Measurements from ENCODE around the gene FARSB. TPM values are rescaled to one million over a fixed set of nuclear protein-coding genes. Genes with fewer than 3 reads are reported as not detected.

The FARSB gene
- polyA plus RNA-seq, 1 donor from 2014 or later = 15.2 TPM

GRCh38 chr2:222544661-222545060 lies 111.2 kb downstream of the FARSB start:
- Histone ChIP-seq H3K4me3 (ENCODE audit: low read length) (no peak overlapping the region), H3K79me2 (replicated peaks; ENCODE audit: insufficient read depth, low read length) (no peaks in the 10 kb centered on the region), H3F3A (ENCODE audit: insufficient read depth, low read length, poor library complexity, severe bottlenecking) (no peaks in the 10 kb centered on the region), H2AFZ (ENCODE audit: low read depth, low read length) (no peak overlapping the region), H3K27ac (ENCODE audit: low read length) (no peak overlapping the region), H3K36me3 (ENCODE audit: insufficient read depth, low read length) (no peaks in the 10 kb centered on the region), H3K9me3 (ENCODE audit: low read length) (no peaks in the 10 kb centered on the region), H4K20me1 (ENCODE audit: insufficient read depth) (no peaks in the 10 kb centered on the region), H3K4me2 (ENCODE audit: low read length) (no peak overlapping the region), H3K27me3 (ENCODE audit: insufficient read depth, low read depth, low read length) (no peaks in the 10 kb centered on the region), H3K9ac (ENCODE audit: low read length) (no peak overlapping the region), H3K9me2 (ENCODE audit: insufficient read depth, low read length) (no peaks in the 10 kb centered on the region)
- TF ChIP-seq RAD21 (conservative IDR thresholded peaks at IDR 0.05) (no peak), SMC3 (conservative IDR thresholded peaks at IDR 0.05; ENCODE audit: poor library complexity) (no peak), REST (IDR thresholded peaks at IDR 0.05; ENCODE audit: borderline replicate concordance) (no peak), POLR2AphosphoS5 (IDR thresholded peaks at IDR 0.05) (no peak), EZH2 (IDR thresholded peaks at IDR 0.05; ENCODE audit: borderline replicate concordance, insufficient read depth, low read length, poor library complexity, severe bottlenecking) (no peak)

DNA sequence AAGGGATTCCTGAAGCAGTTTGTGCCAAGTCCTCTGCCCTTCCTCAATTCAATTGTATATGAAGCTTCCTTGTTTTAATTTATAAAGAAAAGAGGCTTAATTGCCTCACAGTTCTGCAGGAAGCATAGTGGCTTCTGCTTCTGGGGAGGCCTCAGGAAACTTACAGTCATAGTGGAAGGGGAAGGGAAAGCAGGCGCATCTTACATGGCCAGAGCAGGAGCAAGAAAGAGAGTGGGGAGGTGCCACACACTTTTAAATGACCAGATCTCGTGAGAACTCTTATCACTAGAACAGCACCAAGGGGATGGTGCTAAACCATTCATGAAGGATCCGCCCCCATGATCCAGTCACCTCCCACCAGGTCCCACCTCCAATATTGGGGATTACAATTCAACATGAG lies 117.4 kb downstream of the FARSB start:
- TF ChIP-seq CTCF (IDR thresholded peaks at IDR 0.05; ENCODE audit: poor library complexity, severe bottlenecking) (no peak), SMC3 (conservative IDR thresholded peaks at IDR 0.05; ENCODE audit: poor library complexity) (no peak), EZH2 (IDR thresholded peaks at IDR 0.05; ENCODE audit: borderline replicate concordance, insufficient read depth, low read length, poor library complexity, severe bottlenecking) (no peak), POLR2AphosphoS5 (IDR thresholded peaks at IDR 0.05) (no peak), RAD21 (conservative IDR thresholded peaks at IDR 0.05) (no peak), TAF1 (IDR thresholded peaks at IDR 0.05; ENCODE audit: low read depth) (no peak)
- no peaks in the 10 kb centered on the region for H3K79me2 ChIP-seq (replicated peaks; ENCODE audit: insufficient read depth, low read length)
- no peaks in the 10 kb centered on the region for H4K20me1 ChIP-seq (ENCODE audit: insufficient read depth)
- no peaks in the 10 kb centered on the region for H3K9me3 ChIP-seq (ENCODE audit: low read length)
- no peak overlapping the region for H2AFZ ChIP-seq (ENCODE audit: low read depth, low read length)
- H3K27me3 ChIP-seq (ENCODE audit: insufficient read depth, low read depth, low read length) = no peaks in the 10 kb centered on the region
- H3K4me3 ChIP-seq (ENCODE audit: low read length) = no peak overlapping the region
- H3K9ac ChIP-seq (ENCODE audit: low read length) = no peak overlapping the region
- no peak overlapping the region for H3K4me2 ChIP-seq (ENCODE audit: low read length)
- no peaks in the 10 kb centered on the region for H3K36me3 ChIP-seq (ENCODE audit: insufficient read depth, low read length)
- no peaks in the 10 kb centered on the region for H3K9me2 ChIP-seq (ENCODE audit: insufficient read depth, low read length)
- no peaks in the 10 kb centered on the region for H3F3A ChIP-seq (ENCODE audit: insufficient read depth, low read length, poor library complexity, severe bottlenecking)
- no peak overlapping the region for H3K27ac ChIP-seq (ENCODE audit: low read length)

GRCh38 chr2:222535477-222535876 lies 120.4 kb downstream of the FARSB start:
- Histone ChIP-seq H3F3A (ENCODE audit: insufficient read depth, low read length, poor library complexity, severe bottlenecking) (no peaks in the 10 kb centered on the region), H3K4me3 (ENCODE audit: low read length) (no peak overlapping the region), H4K20me1 (ENCODE audit: insufficient read depth) (no peaks in the 10 kb centered on the region), H3K9me3 (ENCODE audit: low read length) (no peaks in the 10 kb centered on the region), H2AFZ (ENCODE audit: low read depth, low read length) (no peak overlapping the region), H3K9me2 (ENCODE audit: insufficient read depth, low read length) (no peaks in the 10 kb centered on the region), H3K4me2 (ENCODE audit: low read length) (no peak overlapping the region), H3K27me3 (ENCODE audit: insufficient read depth, low read depth, low read length) (no peaks in the 10 kb centered on the region), H3K9ac (ENCODE audit: low read length) (no peak overlapping the region), H3K36me3 (ENCODE audit: insufficient read depth, low read length) (no peaks in the 10 kb centered on the region), H3K27ac (ENCODE audit: low read length) (no peak overlapping the region), H3K79me2 (replicated peaks; ENCODE audit: insufficient read depth, low read length) (no peaks in the 10 kb centered on the region)
- no peak for TF ChIP-seq CTCF (IDR thresholded peaks at IDR 0.05; ENCODE audit: poor library complexity, severe bottlenecking)
- TF ChIP-seq SMC3 (conservative IDR thresholded peaks at IDR 0.05; ENCODE audit: poor library complexity) = no peak
- no peak for TF ChIP-seq EP300 (conservative IDR thresholded peaks at IDR 0.05; ENCODE audit: poor library complexity, severe bottlenecking)
- no peak for TF ChIP-seq REST (IDR thresholded peaks at IDR 0.05; ENCODE audit: borderline replicate concordance)
- no peak for TF ChIP-seq MXI1 (conservative IDR thresholded peaks at IDR 0.05; ENCODE audit: poor library complexity, severe bottlenecking)
- TF ChIP-seq POLR2AphosphoS5 (IDR thresholded peaks at IDR 0.05) = no peak
- TF ChIP-seq TAF1 (IDR thresholded peaks at IDR 0.05; ENCODE audit: low read depth) = no peak

Measured in neural cell (in vitro differentiated cells).